Testis (tissue), 3 donors: Measurements from ENCODE around the gene SEZ6. TPM values are rescaled to one million over a fixed set of nuclear protein-coding genes. Genes with fewer than 3 reads are reported as not detected.

Experiments used
- DNase-seq: peaks from one replicate; pipeline ENCODE4 v3.0.0-alpha.2; 2019
- H3K27ac ChIP-seq, 2 donors: fragments of 200-600 bp; sonication (generic); one replicate each; pipeline ENCODE4 v1.5.1; 2019
- H3K27me3 ChIP-seq: fragments of 200-600 bp; sonication (generic); one replicate; pipeline ENCODE4 v1.5.1; 2019
- H3K36me3 ChIP-seq: fragments of 200-600 bp; sonication (generic); one replicate; pipeline ENCODE4 v1.5.1; 2017; ENCODE audit warnings: low read depth; ENCODE audit errors: missing control alignments
- H3K4me1 ChIP-seq: fragments of 200-600 bp; sonication (generic); one replicate; pipeline ENCODE4 v1.5.1; 2019
- H3K4me3 ChIP-seq, 2 donors: fragments of 200-600 bp; sonication (generic); one replicate each; pipeline ENCODE4 v1.5.1; 2017 to 2019
- H3K9me3 ChIP-seq: fragments of 200-600 bp; sonication (generic); one replicate; pipeline ENCODE4 v1.5.1; 2017
- POLR2A ChIP-seq: fragments of 450-650 bp; IDR thresholded peaks from one replicate; pipeline ENCODE4 v1.6.1; 2017; ENCODE audit warnings: antibody characterized with exemption, mild to moderate bottlenecking, moderate library complexity
- WGBS, 2 donors: methylation state at CpG; one replicate each; pipeline ENCODE4 v1.1.5; 2018; 5-methylcytosine and 5-hydroxymethylcytosine counted together
- intact Hi-C: fragments of 100-400 bp; cut with DNase I; formaldehyde crosslinking; loops from one replicate; pipeline ENCODE4 v1.15.1; 2023; ENCODE audit warnings: low total_unique reads
- polyA plus RNA-seq: library from polyadenylated mRNA; stranded (reverse); fragments of 350-450 nt; fragmentation: Illumina TruSeq; extraction: RNeasy Lipid Tissue Mini Kit (QIAGEN cat#74804); gene quantifications from one replicate; pipeline ENCODE4 v1.2.3, GENCODE V29; 2014; ENCODE audit warnings: low read depth, low replicate concordance; ENCODE audit not compliant: insufficient read depth
- total RNA-seq, 2 donors: library from RNA; depleted of rRNA; stranded (reverse); fragments of >200 nt; gene quantifications; one replicate each; pipeline ENCODE4 v1.2.3, GENCODE V29; 2016
- TF ChIP-seq, protein P1 (sequence below), 3 experiments: fragments of 450-650 bp in 2 of 3; fragments of 200-600 bp in 1 of 3; sonication (generic) in 1 of 3; IDR thresholded peaks; one replicate each; pipeline ENCODE4 v1.5.1; 2016 to 2019; ENCODE audit warnings: antibody characterized with exemption in 3 of 3, mild to moderate bottlenecking in 2 of 3, moderate library complexity in 1 of 3

SEZ6 gene
- total and polyA plus RNA-seq, 3 donors from 2014 or later, result 0.53 to 2.1 (median 0.79) TPM

DNA sequence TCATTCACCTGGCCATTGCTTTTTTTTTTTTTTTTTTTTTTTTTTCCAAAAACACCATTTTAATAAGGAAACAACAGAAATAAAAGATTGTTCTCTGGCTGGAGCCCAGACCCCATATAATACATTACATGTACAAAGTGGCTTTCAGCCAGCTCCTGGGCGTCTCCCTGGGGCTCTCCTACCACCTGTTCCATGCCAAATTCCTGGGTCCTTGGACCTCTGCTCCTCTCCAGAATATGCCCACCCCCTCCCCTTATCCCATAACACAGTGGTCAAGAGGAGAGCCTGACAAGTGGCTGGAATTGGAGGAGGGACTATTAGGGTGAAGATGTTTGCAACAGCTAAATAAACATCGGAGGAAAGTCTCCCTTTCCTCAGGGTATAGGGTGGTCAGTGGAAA, 50.9 kb downstream of the SEZ6 start:
- DNase-seq, result no peak
- Histone ChIP-seq H3K36me3 (no peaks in the 10 kb centered on the region), H3K9me3 (no peaks in the 10 kb centered on the region), H3K27me3 (no peaks in the 10 kb centered on the region), H3K4me1 (peaks cover 10% of the 10 kb centered on the region), H3K4me3 (no peak overlapping the region), H3K27ac (no peak overlapping the region)
- intact Hi-C loops, result no loop called here
- TF ChIP-seq, protein P1, sequence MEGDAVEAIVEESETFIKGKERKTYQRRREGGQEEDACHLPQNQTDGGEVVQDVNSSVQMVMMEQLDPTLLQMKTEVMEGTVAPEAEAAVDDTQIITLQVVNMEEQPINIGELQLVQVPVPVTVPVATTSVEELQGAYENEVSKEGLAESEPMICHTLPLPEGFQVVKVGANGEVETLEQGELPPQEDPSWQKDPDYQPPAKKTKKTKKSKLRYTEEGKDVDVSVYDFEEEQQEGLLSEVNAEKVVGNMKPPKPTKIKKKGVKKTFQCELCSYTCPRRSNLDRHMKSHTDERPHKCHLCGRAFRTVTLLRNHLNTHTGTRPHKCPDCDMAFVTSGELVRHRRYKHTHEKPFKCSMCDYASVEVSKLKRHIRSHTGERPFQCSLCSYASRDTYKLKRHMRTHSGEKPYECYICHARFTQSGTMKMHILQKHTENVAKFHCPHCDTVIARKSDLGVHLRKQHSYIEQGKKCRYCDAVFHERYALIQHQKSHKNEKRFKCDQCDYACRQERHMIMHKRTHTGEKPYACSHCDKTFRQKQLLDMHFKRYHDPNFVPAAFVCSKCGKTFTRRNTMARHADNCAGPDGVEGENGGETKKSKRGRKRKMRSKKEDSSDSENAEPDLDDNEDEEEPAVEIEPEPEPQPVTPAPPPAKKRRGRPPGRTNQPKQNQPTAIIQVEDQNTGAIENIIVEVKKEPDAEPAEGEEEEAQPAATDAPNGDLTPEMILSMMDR (IDR thresholded peaks at IDR 0.05), result no peak
- no peak for TF ChIP-seq POLR2A
- WGBS, 2 donors, result 88 to 94% methylated on average over 2 of the region's 2 CpGs

DNA sequence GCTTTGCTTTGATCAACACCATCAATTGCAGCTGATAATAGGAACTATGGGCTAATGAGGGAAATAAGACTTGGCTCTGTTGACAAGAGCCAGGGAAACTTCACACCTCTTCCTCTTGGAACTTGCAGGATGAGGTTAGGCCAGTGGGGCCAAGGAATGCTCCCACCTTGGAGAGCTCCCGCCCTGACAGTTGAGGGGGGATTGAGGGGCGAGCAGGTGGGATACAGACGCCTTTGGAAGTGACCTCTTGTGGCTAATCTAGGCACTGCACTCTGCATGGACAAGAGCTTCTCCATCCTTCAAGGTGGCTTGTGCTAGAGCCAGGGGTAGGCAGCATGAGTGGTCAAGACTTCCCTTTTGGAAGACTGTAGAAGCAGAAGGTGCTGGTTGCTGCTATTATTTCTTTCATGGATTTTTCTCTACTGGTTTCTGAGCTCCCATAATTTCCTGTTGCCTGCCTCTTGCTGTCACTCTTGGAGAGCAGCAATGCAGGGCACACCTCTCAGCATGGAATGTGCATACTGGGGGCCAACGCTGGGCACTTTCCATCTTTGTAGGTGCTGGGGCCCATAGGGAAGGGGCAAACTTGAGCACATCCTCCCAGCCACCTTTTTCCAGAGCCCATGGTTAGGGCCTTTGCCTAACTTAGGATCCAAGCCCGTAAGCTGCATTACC, 52.3 kb downstream of the SEZ6 start:
- TF ChIP-seq, protein P1 (IDR thresholded peaks at IDR 0.05), result peak; percentile 83 to 87 (median 83)
- no peak for TF ChIP-seq POLR2A
- H3K4me3 ChIP-seq, result no peak overlapping the region
- H3K36me3 ChIP-seq, result no peaks in the 10 kb centered on the region
- H3K27ac ChIP-seq, result peak overlapping the region in 1 of 2 donors; percentile 75
- peaks cover 10% of the 10 kb centered on the region for H3K4me1 ChIP-seq
- 32% methylated on average over 5 of the region's 5 CpGs for WGBS, 2 donors
- H3K9me3 ChIP-seq, result no peaks in the 10 kb centered on the region
- H3K27me3 ChIP-seq, result no peaks in the 10 kb centered on the region
- intact Hi-C loops, result no loop called here
- DNase-seq, result peak; percentile 69

DNA sequence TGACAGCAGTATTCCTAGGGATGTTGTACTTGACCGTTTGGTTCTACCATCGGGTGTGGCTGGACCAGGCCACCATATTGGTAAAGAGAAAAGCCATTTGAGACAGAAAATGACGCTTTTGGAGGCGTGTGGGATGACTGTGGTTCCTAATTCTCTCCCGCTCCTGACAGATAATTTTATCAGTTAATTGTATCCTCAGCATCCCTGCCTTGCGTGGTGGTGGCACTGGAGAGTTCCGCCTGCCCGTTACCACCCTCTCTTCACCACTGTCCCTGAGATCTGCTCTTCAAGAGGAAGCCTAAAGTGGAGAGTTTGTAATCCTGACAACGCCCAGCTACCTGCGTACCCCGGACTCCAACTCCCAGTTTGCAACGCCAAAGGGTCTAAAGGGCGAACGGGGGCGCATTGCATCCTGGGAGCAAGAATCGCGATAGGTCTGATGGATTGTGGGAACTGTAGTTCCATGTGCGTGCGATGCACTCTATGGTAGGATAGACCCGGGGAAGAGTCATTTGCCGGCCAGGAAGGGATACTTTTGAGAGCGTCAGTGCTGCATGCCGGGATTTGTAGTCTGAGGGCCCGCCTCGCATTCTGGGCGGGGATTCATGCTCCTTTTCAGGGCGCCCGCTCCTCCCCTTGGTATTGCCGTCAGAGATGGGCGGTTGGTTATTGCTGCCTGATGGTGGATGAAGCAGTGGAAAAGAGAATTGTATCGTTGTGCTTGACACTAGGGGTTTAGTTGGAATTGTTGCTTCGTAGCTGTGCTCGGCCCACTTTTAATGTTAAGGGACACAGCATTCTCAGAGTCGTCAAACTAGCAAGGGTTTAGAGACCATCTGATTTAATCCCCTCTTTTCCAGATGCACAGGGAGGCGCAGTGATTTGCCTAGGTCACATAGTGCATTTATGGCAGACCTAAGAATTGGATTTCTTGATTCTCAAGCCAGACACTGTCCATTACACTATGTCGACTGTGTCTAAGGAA, 53.5 kb downstream of the SEZ6 start:
- peak; percentile 100 for DNase-seq
- intact Hi-C loops, result no loop called here
- H3K9me3 ChIP-seq, result no peaks in the 10 kb centered on the region
- H3K27ac ChIP-seq, result peak overlapping the region; percentile 96 to 100
- H3K4me3 ChIP-seq, result peak overlapping the region; percentile 88 to 90
- peaks cover 10% of the 10 kb centered on the region for H3K4me1 ChIP-seq
- TF ChIP-seq POLR2A, result no peak
- TF ChIP-seq, protein P1 (IDR thresholded peaks at IDR 0.05), result no peak
- WGBS, 2 donors, result 2 to 3% methylated on average over 27 to 36 of the region's 36 CpGs
- H3K36me3 ChIP-seq, result no peaks in the 10 kb centered on the region
- no peaks in the 10 kb centered on the region for H3K27me3 ChIP-seq

DNA sequence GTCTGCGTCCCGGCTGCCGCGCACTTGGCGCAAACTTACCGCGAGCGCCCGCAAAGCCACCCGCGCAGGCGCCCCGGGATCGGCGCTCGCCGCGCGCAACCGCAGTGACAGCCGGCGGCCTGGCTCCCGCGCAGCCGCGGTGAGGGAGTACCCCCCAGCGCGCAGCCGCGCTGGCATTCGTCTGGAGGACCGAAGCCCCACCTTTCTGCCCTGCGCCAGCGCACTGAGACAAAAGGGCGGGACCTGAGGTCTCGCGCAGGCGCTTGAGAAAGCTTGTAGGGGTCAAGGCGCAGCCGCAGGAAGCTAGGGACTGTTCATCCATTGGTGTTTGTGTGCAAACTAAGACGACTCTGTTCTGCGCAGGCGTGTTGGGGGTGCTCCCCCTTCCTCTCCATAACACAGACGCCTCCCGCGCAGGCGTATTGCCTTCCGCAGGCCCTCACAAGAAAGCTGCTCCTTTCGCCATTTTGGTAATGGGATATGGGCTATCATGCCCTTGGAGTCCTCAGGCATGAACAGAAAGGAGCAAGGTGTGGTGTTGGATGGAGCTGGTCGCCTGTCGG, 54.3 kb downstream of the SEZ6 start, which contains the start of gene PHF12:
TSS of gene PHF12 (minus strand) at position 91 of the 563 bp plus-strand sequence. CDS start 558 bp downstream, outside the sequence.
- H3K36me3 ChIP-seq, result no peaks in the 10 kb centered on the region
- no peaks in the 10 kb centered on the region for H3K9me3 ChIP-seq
- H3K4me3 ChIP-seq, result peak within 1 kb of the TSS; percentile 90 to 94
- H3K27me3 ChIP-seq, result no peaks in the 10 kb centered on the region
- intact Hi-C loops, result no loop called here
- TF ChIP-seq, protein P1 (IDR thresholded peaks at IDR 0.05), result peak in 1 of 3 experiments; percentile 27
- peak; percentile 37 for TF ChIP-seq POLR2A
- peak; percentile 99 for DNase-seq
- H3K4me1 ChIP-seq, result peaks cover 10% of the 10 kb centered on the region
- WGBS, 2 donors, result 0 to 1% methylated on average over 2 to 33 of the region's 51 CpGs
- H3K27ac ChIP-seq, result peak within 1 kb of the TSS; percentile 96 to 100
